GM21723 (cell line): ENCODE measurements around the gene RAB11FIP4.
"Not testable (repeated sequence)": the region's sequence is repeated elsewhere in the genome, so short reads cannot be mapped to it uniquely, and the experiment has no call there.

Experiments
- ATAC-seq: cut with Tn5 transposase; IDR thresholded peaks from one replicate; pipeline ENCODE4 v1.9.1; 2021; ENCODE audit warnings: mild to moderate bottlenecking, moderate library complexity; ENCODE audit not compliant: unreplicated experiment

RAB11FIP4 gene

GRCh38 chr17:31431852-31432658 lies 40.6 kb downstream of the RAB11FIP4 start:
- no peak for ATAC-seq

- no peak for ATAC-seq
Observed at GRCh38 chr17:31433091-31433790, 41.8 kb downstream of the RAB11FIP4 start.

DNA sequence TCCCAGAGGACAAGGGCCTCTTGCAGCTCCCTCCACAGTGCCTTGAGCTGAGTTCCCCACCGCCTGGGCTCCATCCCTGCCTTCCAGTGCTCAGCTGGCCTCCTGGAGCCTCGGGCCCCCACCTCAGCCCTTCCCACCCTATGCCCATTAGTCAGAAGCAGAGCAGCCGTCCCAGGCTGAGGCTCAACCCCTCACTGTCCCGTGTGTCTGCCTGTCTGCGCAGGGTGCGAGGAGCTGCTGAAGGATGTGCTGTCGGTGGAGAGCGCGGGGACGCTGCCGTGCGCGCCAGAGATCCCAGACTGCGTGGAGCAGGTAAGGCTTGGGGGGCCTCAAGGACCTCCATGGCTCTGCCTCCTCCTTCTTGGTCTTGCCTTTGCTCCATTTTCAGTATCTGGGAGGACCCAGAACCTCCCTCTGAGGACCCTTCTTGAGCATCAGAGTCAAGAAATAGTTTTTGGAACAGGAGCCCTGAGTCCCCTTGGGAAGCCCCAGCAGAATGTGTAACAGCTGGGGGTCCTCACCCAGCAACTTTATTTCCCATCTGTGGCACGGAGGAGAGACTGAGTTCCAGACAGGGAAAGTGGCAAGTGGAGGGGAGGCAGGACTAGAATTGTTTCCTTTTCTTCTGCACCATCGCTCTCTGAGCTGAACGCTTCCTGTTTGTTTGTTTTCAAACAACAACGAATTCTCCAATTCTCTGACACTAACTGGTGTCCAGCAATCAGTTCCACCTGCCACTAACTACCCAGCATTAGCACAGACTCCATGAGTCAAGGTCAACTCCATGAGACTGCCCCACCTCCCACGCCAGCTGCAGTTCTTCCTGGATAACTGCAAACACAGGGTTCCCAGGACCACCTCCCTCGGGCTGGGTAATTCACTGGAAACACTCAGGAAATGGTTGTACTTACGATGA lies 42.6 kb downstream of the RAB11FIP4 start:
- no peak for ATAC-seq

DNA sequence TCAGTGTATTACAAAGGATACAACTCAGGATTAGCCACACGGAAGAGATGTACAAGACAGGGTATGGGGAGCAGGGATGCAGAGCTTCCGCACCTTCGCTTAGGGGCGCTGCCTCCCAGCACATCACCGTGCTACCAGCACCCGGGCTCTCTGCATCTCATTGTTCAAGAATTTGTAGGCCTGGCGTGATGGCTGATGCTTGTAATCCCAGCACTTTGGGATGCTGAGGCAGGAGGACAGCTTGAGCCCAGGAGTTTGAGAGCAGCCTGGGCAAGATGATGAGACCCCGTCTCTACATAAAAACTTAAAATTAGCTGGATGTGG lies 43.2 kb downstream of the RAB11FIP4 start:
- ATAC-seq = no peak

DNA sequence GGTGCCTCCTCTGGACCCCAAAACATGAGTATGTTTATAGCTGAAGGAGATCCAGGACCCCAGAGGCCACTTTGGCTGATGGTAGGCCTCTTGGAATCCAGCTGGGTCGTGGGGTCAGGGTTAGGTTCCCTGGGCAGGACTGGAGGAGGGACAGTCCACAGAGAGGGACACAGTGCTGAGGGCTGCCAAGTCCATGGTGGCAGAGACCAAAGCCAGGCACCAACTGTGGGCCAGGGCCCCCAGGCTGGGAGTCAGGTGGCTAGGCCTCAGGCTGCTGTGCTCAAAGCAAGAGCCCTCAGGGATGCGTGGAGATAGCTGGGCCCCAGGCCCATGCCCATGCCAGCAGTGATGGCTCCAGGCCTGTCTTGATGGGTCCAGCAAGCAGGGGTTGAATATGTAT lies 44.1 kb downstream of the RAB11FIP4 start:
- no peak for ATAC-seq

GRCh38 chr17:31437720-31438400 lies 46.4 kb downstream of the RAB11FIP4 start:
- no peak for ATAC-seq

GRCh38 chr17:31439716-31440115 lies 48.2 kb downstream of the RAB11FIP4 start:
- ATAC-seq = no peak

- no peak for ATAC-seq
Observed at GRCh38 chr17:31442276-31442675, 50.8 kb downstream of the RAB11FIP4 start.

- not testable (repeated sequence) for ATAC-seq
Observed at GRCh38 chr17:31442856-31443255, 51.4 kb downstream of the RAB11FIP4 start.

GRCh38 chr17:31443386-31443785 lies 51.9 kb downstream of the RAB11FIP4 start:
- no peak for ATAC-seq

- no peak for ATAC-seq
Observed at GRCh38 chr17:31444026-31444425, 52.6 kb downstream of the RAB11FIP4 start.

GRCh38 chr17:31446195-31446967 lies 54.9 kb downstream of the RAB11FIP4 start:
- no peak for ATAC-seq

GRCh38 chr17:31448467-31449077 lies 57.1 kb downstream of the RAB11FIP4 start:
- ATAC-seq = no peak

DNA sequence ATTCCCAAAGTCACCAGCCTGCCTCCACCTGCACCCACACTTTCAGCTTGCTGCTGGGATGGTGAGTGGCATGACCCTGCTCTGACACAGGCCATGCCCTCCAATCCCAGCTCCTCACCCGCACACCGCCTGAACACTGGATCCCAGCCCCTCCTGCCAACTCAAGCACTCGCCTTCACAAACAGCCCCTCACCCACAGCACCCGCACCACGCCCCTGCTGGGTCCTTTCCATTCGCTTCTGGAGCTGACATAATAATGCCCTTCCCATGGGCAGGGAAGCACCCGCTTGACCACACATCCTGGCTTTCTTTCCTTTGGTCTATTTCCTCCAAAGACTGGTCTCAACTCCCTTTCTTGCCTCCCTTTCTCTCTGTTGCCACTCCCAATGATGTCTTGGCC lies 57.6 kb downstream of the RAB11FIP4 start:
- ATAC-seq = no peak

DNA sequence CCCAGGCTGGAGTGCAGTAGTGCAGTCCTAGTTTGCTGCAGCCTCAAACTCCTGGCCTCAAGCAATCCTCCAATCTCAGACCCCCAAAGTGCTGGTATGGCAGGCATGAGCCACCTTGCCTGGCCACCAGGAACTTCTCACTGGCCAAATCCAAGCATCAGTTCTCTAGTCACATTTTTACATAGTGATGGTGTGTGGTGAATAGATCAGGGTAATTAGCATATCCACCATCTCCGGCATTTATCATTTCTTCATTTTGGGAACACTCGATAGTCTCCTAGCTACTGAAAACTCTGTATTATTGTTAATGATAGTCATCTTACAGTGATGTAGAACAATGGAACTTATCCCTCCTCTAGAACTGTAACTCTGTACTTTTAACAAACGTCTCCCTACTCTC lies 58.3 kb downstream of the RAB11FIP4 start:
- ATAC-seq = no peak

DNA sequence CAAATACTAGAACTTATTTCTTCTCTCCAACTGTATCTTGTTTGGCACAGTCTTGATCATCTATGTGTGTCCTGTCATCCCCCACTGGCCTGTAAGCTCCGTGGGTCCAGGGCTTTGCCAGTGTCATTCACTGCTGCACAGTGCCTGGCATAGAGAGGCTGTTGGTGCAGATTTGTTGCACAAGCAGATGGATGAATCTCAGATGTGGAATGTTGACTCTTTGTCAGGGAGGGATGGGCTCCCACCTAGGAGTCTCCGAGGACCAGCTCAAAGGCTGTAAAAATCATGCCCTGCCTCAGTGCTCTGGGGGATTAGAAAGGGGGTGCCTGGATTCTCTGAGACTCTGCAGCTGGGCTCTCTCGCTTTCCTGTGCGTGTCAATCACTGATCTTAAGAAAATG lies 60.6 kb downstream of the RAB11FIP4 start:
- ATAC-seq = no peak

- no peak for ATAC-seq
Observed at GRCh38 chr17:31452561-31453110, 61.2 kb downstream of the RAB11FIP4 start.

- ATAC-seq = no peak
Observed at GRCh38 chr17:31453896-31454295, 62.4 kb downstream of the RAB11FIP4 start.

- ATAC-seq = no peak
Observed at GRCh38 chr17:31456814-31457213, 65.3 kb downstream of the RAB11FIP4 start.
